ENCODE results near the gene TNIK.
"Not testable (repeated sequence)": the region's sequence is repeated elsewhere in the genome, so short reads cannot be mapped to it uniquely, and the experiment has no call there.

TNIK gene

DNA sequence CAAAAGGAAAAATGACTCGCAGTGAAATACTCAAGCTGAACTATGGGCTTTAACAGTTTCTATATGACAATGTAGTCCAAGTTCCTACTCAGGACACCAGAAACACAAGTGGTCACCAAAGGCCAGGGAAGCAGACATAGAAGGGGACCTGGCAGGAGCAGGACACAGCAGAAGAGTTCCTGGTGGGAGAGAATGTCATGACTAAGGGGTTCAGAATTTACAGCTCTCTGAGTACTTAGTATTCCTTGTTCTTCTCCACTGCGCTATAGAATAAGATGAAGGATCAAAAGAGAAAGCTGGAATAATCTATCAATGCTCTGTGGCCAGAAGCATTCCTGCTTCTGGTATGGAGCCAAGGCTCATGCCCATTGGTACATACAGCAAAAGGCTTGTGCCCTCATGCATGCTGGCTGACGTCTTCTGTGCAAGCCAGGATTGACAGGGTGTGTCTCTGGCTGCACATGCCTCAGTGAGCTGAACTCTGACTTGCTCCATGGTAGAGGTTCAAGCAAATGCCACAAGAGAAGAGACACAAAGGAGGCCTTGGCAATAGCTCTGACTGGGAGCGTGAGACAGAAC is 305.0 kb downstream of the TNIK start:
- no peak for DNase-seq

DNA sequence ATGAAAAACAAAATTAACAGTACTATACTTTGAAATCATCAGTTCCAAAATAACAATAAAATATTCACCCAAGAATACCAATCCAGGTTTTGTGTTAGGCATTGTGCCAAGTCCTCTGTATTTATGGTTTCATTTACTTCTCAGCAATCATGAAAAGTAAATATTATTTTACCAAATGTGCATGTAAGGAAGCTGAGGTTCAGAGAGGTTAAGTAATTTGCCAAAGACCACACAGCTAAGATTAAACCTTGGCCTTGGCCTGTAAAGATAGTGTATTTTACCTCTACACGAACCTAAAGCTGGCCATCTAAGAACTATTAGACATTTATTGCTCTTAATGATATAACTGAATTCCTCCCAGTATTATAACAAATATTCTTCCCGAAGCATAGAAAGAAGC is 309.3 kb downstream of the TNIK start:
- no peak for DNase-seq

DNA sequence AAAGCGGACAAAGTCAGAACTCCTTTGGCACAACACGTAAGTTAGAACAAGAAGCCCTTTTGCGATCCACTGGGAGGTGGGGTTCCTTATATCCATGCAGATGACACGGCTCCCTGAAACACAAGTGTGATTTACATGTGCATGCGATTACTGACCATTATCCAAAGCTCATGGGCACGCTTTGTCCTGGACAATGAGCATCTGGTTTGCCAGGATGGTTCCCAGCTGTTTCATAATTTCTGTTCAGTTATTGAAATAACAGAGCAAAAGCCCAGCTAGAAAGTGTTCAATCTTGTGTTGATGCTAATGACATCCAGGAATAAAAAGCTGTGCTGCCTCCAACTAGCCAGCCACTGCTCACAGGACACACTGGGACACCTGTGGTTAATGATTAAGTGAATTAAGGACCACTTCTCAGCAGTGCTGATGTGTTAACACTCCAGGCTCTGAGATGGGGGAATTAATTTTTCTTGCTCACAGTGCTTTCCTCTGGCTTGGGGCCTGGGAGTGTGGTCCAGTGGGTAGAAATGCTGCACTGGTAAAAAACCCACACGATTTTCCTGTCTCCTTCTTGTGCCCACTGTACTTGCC is 310.6 kb downstream of the TNIK start:
- no peak for DNase-seq

DNA sequence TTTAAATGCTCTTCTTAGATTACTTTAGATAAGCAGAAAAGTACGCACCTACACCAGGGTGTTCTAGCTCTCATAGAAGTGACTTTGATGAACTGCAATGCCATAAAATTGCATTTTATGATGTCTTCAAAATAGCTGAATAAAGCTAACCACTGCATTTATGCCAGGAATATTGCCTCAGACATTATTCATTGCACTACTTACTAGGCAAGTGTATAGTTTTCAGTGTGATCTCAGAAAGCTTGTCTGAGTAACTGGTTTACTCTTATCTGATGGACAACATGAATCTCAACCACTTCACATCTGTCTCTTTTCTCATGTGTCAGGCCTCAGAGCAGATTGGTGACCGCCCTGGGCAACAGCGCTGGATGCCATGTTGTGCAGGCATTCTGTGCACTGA is 314.4 kb downstream of the TNIK start:
- no peak for DNase-seq

DNA sequence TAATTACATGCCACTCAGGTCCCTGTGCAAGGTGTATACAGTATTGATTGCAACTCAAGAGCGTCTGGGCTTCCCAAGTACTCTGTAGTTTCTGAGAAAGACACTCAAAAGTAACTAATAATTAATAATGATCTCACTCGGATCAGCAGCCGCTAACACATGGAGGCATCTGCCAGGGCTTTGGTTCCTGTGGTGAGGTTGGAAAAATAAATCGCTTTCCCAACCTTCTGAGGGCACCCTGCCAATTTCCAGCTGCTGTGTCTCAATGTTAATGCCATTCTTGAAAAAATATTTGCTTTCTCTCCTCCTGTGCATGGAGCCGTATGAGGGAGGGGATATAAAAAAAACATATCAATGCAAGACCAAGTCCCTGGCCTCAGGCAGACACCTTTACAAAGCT is 317.2 kb downstream of the TNIK start:
- DNase-seq = no peak

DNA sequence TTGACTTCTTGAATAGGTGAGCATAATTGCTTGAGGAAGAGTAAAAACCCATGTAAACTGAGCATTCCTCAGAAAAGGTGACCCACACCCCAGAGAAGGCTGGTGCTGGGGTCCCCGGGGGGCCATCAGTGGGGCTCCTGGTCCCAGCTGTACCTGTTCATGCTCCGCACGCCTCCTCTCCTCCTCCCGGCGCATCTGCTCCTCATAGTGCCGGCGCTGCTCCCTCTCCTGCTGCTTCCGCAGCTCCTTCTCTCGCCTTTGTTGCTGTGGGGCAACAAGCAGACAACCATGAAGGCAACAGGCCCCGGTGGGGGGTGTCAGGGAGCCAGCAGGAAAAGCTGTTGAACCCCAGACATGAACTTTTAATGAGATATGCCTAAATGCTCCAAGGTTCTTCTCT is 320.0 kb downstream of the TNIK start:
- DNase-seq = no peak

DNA sequence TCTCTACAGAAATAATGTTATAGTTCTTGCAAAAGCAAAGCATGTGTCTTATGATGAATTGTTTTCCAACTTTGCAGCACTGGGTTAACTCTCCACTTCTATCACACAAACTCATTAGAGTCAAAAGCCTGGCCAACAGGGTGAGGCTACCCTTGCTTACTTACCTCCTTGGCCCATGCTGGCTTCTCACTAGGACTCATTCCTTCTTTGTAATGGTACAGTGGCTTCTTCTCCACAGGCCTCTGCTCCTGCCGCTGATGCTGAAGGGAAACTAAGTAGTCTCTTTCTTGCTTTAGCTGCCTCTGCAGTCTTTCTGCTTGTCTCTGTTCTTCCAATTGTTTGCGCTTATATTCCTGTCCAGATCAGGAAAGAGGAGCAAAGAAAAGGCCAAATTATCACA is 322.2 kb downstream of the TNIK start:
- DNase-seq = no peak

DNA sequence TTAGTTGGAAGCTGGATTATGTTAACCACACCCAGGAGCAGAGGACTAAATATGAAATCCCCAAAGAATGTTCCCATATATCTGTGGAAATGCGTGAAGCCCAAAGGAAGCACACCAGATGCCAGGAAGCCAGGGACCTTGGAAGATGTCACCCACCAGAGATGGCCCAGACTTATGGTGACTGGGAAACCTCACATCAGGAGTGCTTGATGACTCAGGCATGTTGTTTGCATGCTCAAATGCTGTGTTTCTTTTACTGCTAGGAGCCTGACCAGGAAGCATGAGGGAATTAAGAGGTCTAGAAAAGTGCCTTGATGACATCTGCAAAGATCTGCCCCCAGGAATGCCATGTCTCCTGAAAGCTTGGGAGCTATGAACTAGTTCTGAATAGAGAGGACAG is 324.7 kb downstream of the TNIK start:
- DNase-seq = no peak

DNA sequence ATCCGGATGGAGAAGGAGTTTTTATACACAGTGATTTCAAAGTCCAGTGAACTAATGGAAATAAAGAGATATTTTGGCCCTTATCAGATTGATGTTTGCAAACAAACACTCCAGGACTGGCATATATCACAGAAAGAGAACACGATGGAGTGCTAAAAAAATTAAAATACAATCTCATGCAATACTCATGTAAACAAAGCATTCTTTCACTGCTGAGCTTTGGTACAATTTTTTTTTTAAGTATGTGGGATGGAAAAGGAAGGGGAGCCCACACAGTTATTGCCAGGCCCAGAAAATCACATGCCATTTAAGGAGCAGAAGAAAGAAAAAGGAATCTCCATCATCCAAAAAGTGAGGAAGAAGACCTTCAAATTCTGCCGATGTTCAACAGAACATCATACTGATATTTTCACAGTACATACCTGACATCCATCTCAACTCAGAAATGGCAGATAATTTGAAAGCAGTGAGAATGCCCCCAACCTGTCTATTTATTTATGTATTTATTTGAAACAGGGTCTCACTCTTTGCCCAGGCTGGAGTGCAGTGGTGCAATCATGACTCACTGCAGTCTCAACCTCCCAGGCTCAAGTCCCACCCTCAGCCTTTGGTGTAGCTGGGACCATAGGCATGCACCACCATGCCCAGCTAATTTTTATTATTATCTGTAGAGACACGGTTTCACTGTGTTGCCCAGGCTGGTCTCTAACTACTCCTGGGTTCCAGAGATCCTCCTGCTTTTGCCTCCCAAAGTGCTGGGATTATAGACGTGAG is 326.2 kb downstream of the TNIK start:
- no peak for DNase-seq

DNA sequence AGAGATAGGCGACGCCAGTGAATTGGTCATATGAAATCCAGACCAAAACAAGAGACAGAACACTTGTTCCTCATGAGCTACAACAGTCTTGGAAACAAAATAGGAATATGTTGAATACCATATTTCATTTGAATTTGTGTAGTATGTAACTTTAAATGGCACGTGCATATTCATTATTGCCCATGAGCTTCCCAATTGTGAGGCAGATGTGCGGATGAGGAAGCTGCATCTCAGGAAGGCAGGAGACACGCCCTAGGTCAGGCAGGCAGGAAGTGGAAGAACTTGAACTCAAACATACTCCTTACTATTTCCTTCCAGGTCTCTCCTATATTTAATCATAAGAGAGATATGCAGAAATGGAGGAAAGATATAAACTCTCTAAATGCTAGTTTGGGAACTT is 326.9 kb downstream of the TNIK start:
- no peak for DNase-seq

DNA sequence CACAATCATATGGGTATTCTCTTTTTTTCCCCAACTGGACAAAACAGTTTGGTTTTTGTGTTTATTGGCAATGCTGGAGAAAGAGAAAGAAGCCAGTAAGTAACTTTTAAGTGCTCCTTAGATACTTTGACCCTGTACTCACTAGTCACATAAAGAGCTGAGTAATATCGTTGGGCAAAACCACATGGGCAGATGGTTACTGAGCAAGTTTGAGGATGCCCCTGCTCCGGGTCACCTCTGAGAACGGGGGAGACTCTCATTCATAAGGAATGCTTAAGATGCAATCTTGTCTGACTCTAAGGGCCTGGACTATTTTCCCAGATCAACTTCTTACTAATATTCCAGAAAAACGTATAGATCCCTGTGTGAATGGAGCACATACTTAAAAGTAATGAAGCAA is 327.3 kb downstream of the TNIK start:
- DNase-seq = no peak

DNA sequence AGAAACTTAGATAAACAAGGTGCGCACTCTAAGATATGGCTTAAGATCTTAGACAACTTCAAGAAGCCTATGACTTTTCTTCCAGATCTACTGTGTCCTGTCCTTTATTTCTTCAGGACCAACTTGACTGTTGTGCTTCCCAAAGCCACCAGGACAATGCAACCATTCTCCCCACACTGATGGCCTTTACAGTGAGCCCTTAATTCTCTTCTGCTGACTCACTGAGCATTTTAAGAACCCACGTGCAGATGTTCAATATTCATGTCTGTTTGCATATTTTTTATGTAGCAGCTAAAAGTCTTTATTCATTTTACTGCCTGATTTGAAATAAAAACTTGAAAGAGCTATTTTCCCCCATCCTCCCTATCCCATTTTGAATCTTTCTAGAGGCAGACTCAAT is 330.4 kb downstream of the TNIK start:
- DNase-seq = no peak

DNA sequence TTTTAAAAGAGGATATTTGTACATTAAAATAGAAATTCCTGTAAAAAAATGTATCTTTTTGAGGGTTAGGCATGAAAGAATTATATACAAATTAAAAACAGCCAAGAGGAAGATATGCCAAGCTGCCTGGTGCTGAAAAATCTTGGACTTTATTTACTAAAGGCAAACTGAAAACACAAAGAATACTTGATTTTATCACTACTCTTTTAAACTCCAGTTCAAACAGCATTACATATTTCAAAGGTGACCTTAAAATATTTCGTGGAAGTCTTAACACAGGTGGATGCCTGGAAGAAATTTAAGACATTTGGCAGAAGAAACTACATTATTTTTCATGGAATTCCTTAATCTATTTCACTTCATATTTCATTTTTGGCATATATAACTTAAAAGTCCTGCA is 332.6 kb downstream of the TNIK start:
- no peak for DNase-seq

DNA sequence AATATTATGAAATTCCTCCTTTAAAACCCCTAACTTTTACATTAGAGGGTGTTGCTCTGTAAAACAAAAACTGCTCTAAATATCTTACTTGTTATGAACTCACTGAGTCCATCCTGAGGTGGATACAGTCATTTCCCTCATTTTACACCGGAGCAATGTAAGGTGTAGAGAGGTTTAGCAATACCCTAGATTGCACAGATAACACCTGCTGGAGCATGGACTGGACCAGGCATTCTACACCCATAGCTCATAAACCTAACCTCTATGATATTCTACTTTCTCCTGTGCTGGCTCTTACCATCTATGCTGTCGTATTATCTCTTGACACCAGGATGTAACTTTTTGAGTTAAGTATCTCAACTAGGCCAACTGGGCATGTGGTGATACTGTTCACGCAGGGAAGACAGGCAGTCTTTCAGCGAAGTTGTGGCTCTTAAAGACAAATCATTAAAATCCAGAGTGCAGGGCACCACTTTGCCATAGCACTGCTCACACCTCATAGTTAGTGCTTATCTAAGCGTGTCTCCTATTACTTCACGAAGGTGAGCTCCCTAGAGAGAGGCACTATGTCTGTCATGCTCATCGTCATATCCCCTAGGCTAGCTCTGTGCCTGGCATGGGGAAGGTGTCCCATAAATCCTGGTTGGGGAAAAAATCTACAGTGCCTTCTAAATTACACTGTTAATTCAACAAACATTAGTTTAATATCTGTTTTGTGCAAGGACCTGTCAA is 333.6 kb downstream of the TNIK start:
- DNase-seq = no peak

DNA sequence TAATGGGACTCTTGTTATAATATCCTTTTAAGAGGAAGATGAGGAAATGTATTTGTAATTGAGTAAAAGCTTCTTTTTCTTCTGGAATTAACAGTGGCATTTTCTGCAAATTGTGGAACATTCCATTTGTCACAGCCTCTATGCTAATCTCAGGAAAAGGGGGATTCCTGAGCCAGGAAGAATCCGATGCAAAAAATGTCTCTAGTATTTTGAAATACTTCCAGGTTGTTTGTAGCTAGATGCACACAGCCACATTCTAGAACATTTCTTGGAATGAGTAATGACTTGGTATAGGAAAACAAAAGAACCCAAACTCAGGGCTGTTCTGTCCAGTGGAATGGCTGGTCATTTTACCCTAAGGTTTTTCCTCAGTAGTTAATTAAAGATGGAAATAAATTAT is 335.2 kb downstream of the TNIK start:
- no peak for DNase-seq

DNA sequence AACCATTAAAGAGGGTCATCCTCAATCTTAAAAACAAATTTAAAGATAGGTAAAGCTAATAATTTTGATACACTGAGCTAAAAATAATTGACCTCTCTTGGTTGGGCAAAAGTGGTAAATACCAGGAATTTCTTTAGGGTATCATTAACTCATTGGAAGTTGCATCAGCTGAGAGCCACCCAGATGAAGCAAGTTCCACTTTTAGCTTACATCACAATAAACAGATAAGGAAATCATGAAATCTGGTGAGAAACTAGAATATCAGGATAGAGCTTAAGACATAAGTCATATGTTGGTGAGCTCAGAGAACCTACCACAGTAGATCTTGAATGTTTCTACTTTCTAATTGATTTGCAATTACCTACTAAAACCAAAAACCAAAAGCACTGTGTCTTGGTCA is 336.3 kb downstream of the TNIK start:
- DNase-seq = no peak

DNA sequence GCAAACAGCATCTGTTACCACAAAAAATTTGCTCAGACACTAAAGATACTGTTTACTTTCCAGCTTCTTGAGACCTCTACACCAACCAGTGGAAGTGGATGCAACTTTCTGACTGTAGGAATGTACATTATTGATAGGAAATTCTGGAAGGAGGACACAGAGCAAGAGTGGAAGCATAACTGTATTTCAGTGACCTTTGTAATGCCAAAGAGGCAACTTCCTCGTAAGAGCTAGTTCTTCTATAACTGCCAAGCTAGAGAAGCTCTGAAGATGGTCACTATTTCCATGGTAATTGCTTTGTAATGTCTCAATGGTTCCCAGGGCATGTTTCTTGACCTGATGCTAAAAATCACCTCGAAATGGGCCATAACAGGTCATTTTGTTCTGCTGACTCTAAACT is 337.3 kb downstream of the TNIK start:
- DNase-seq = no peak

DNA sequence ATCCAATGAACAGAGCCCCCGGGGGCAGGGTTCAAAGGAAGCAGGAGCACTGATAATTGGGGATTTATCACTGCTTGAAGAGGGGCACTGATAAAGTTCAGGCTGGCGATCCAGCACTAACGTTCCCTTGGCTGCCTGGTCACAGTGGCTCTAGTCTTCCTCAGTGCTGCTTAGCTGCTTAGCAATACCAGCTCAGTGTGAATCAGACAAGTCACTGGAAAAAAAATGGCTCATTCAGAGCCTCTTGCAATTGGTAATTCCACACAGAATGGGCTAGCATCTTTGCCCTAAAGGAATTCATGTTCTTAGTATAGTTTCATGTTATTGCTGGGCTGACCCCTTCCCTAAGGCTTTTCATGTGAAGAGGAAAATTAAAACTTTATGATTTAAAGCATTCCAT is 338.0 kb downstream of the TNIK start:
- no peak for DNase-seq

DNA sequence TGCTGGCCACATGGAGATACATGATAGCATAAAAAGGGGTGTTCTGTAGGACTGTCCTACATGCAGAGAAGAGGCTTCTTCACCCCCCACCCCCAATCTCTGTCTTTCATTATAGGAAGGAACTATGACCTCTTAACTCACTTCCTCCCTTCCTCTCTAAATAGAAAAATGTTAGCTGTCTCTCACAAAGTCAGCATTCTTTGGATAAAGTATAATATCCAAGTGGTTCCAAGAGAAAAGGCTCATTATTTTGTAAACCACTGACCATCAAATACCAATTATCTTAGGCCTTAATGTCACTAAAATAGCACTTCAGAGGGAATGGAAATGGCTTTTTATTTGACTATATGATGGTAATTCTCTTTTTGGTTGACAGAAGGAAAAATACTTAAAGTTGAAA is 338.4 kb downstream of the TNIK start:
- DNase-seq = no peak

DNA sequence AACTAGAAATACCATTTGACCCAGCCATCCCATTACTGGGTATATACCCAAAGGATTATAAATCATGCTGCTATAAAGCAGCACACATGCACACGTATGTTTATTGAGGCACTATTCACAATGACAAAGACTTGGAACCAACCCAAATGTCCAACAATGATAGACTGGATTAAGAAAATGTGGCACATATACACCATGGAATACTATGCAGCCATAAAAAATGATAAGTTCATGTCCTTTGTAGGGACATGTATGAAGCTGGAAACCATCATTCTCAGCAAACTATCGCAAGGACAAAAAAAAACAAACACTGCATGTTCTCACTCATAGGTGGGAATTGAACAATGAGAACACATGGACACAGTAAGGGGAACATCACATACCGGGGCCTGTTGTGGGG is 340.8 kb downstream of the TNIK start:
- not testable (repeated sequence) for DNase-seq

DNA sequence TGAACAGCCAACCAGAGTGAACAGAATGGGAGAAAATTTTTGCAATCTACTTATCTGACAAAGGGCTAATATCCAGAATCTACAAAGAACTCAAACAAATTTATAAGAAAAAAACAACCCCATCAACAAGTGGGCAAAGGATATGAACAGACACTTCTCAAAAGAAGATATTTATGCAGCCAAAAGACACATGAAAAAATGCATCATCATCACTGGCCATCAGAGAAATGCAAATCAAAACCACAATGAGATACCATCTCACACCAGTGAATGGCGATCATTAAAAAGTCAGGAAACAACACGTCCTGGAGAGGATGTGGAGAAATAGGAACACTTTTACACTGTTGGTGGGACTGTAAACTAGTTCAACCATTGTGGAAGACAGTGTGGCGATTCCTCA is 341.2 kb downstream of the TNIK start:
- DNase-seq = not testable (repeated sequence)

DNA sequence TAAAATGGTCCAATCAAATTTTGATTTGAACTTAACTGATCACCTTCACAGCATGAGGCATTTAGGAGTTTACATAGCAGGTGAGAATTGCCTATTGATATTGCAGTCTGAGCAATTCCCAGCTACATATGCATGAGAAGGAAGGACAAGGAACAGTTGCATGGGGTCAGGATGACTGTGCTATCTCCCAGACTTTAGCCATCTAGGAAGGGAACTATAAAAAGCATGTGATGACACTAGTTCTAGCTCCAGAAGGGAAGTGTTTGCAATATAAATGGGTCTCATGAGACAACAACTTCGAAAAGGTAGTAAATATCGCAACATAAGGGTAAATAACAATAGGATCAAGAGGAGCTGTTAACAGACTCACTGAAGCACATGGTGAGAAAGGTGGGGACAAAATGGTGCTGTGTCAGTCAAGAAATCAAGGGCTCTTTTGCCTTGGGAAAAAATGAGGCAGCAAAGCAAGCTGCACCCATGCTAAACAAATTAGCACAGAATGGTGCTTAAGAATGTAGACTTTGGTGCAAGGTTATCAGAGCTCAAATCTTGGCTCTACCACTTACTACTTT is 343.3 kb downstream of the TNIK start:
- no peak for DNase-seq

DNA sequence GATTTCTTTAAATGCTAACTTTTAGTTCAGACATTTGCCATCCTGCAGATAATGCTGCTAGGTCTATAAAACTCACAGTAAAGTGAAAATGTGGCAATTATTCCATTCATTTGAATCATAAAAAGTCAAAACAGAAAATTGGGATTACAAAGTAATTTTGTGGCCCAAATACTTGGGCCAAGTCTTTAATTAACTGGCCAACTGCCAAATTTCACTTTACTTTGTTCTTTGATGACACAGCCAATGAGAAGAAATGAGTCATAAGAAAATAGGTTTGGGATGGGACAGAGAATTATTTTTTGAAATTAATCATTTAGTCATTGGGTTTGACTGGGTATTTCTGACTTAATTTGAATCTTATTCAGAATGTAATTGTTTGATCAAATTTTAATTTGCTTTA is 343.8 kb downstream of the TNIK start:
- DNase-seq = no peak

DNA sequence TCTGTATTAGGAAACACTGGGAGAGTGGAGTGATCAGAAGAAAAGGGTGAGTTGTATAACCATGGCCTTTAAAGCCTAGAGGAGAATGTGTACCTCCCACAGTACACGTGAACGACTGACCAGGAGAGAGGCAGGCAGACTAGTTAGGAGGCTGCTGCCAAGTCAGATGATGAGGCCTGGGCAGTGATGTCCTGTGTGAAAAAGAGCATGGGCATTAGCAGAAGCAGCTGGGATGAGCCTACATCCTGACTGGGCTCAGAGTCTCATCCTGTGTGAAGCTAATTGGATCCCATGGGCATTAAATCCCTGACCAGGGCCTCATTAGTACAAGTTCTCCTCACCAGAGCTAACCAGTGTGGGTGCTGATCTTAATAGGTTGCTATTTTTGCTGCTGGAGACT is 344.5 kb downstream of the TNIK start:
- no peak for DNase-seq
